NB4 (cell line): ENCODE measurements around the gene ZNF501.

ENCODE experiments used
- DNase-seq: peaks from one replicate; pipeline ENCODE4 v3.0.0; 2010; ENCODE audit warnings: low read depth
- H3K4me3 ChIP-seq: one replicate; pipeline ENCODE4 v1.5.1; 2011; ENCODE audit warnings: mild to moderate bottlenecking, low read depth, low read length, moderate library complexity
- MYC ChIP-seq: IDR thresholded peaks from 2 replicates; pipeline ENCODE4 v1.6.1; 2011; ENCODE audit warnings: low read depth, low read length
- POLR2A ChIP-seq: IDR thresholded peaks from 2 replicates; pipeline ENCODE4 v1.6.1; 2011; ENCODE audit warnings: mild to moderate bottlenecking; ENCODE audit not compliant: insufficient read length; ENCODE audit errors: extremely low read depth
- TF ChIP-seq, protein P1 (sequence below): IDR thresholded peaks from 2 replicates; pipeline ENCODE4 v1.6.1; 2011; ENCODE audit warnings: low read depth, low read length
- TF ChIP-seq, protein P2 (sequence below): IDR thresholded peaks from one replicate; pipeline ENCODE4 v1.5.1; 2012; ENCODE audit warnings: low read depth, low read length

The ZNF501 gene

GRCh38 chr3:44721231-44722102 lies 8.0 kb upstream of the ZNF501 start:
- DNase-seq = no peak

DNA sequence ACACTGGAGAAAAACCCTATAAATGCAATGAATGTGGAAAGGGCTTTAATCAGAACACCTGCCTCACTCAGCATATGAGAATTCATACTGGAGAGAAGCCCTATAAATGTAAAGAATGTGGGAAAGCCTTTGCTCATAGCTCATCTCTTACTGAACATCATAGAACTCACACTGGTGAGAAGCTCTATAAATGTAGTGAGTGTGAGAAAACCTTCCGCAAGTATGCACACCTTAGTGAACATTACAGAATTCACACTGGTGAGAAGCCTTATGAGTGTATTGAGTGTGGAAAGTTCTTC lies 7.4 kb upstream of the ZNF501 start:
- no peak for DNase-seq
- TF ChIP-seq POLR2A (no peak), MYC (no peak)
- TF ChIP-seq, protein P1, sequence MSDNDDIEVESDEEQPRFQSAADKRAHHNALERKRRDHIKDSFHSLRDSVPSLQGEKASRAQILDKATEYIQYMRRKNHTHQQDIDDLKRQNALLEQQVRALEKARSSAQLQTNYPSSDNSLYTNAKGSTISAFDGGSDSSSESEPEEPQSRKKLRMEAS = no peak
- TF ChIP-seq, protein P2, sequence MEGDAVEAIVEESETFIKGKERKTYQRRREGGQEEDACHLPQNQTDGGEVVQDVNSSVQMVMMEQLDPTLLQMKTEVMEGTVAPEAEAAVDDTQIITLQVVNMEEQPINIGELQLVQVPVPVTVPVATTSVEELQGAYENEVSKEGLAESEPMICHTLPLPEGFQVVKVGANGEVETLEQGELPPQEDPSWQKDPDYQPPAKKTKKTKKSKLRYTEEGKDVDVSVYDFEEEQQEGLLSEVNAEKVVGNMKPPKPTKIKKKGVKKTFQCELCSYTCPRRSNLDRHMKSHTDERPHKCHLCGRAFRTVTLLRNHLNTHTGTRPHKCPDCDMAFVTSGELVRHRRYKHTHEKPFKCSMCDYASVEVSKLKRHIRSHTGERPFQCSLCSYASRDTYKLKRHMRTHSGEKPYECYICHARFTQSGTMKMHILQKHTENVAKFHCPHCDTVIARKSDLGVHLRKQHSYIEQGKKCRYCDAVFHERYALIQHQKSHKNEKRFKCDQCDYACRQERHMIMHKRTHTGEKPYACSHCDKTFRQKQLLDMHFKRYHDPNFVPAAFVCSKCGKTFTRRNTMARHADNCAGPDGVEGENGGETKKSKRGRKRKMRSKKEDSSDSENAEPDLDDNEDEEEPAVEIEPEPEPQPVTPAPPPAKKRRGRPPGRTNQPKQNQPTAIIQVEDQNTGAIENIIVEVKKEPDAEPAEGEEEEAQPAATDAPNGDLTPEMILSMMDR = no peak
- H3K4me3 ChIP-seq = no peak overlapping the region

More at GRCh38 chr3:44721231-44722102, 8.0 kb upstream of the ZNF501 start:
- TF ChIP-seq, protein P1 = no peak
- TF ChIP-seq MYC (no peak), POLR2A (no peak)
- TF ChIP-seq, protein P2 = no peak
- no peak overlapping the region for H3K4me3 ChIP-seq

DNA sequence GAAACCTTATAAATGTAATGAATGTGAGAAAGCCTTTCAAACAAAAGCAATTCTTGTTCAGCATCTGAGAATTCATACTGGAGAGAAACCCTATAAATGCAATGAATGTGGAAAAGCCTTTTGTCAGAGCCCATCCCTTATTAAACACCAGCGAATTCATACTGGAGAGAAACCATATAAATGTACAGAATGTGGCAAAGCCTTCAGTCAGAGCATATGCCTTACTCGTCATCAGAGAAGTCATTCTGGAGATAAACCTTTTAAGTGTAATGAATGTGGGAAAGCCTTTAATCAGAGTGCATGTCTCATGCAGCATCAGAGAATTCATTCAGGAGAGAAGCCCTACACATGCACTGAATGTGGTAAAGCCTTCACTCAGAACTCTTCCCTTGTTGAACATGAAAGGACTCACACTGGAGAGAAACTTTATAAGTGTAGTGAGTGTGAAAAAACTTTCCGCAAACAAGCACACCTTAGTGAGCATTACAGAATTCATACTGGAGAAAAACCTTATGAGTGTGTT lies 5.3 kb downstream of the ZNF501 start:
- DNase-seq = no peak
- TF ChIP-seq, protein P1 = no peak
- TF ChIP-seq, protein P2 = no peak
- H3K4me3 ChIP-seq = no peak overlapping the region

GRCh38 chr3:44761101-44761423 lies 31.6 kb downstream of the ZNF501 start:
- H3K4me3 ChIP-seq = peak overlapping the region; percentile 91
- DNase-seq = no peak
- TF ChIP-seq, protein P1 = no peak
- no peak for TF ChIP-seq POLR2A
- TF ChIP-seq, protein P2 = no peak
- TF ChIP-seq MYC = no peak

GRCh38 chr3:44761424-44762169 lies 32.2 kb downstream of the ZNF501 start, which contains the start of the genes KIAA1143 and KIF15:
KIAA1143 (minus strand) TSS chr3:44761619; CDS start chr3:44761602, 17 bp downstream.
KIF15 (plus strand) TSS chr3:44761794; CDS start chr3:44761866, 72 bp downstream.
- peak within 1 kb of the TSS; percentile 91 for H3K4me3 ChIP-seq
- TF ChIP-seq MYC (peak; percentile 98), POLR2A (peak; percentile 74)
- TF ChIP-seq, protein P1 = peak; percentile 87
- TF ChIP-seq, protein P2 = no peak
- peak; percentile 97 for DNase-seq
